Stimulated activated naive CD8-positive, alpha-beta T cell treated with anti-CD3 and anti-CD28 coated beads, Interleukin-15, Interleukin-2, amounts not matched to agents 100 ng/mL and 50 ng/mL, for 24 hours (primary cell): Measurements from ENCODE around the gene TTC6.

ENCODE experiments used
- H3K27ac Mint-ChIP-seq: one replicate; pipeline ENCODE4 v1.8.0; 2021; ENCODE audit warnings: mild to moderate bottlenecking, mixed read lengths
- H3K27me3 Mint-ChIP-seq: one replicate; pipeline ENCODE4 v1.8.0; 2021; ENCODE audit warnings: mixed read lengths
- H3K36me3 Mint-ChIP-seq: one replicate; pipeline ENCODE4 v1.8.0; 2021; ENCODE audit warnings: low read depth, mixed read lengths
- H3K4me1 Mint-ChIP-seq: one replicate; pipeline ENCODE4 v1.8.0; 2021; ENCODE audit warnings: low read depth, mixed read lengths
- H3K4me3 Mint-ChIP-seq: one replicate; pipeline ENCODE4 v1.8.0; 2021; ENCODE audit warnings: mild to moderate bottlenecking, mixed read lengths
- H3K9me3 Mint-ChIP-seq: one replicate; pipeline ENCODE4 v1.8.0; 2021; ENCODE audit warnings: mixed read lengths

Gene TTC6

GRCh38 chr14:37599507-37600368 is 4.3 kb downstream of the TTC6 start:
- Mint-ChIP-seq H3K9me3 (peaks cover 3% of the 10 kb centered on the region), H3K27ac (no peak overlapping the region), H3K36me3 (peaks cover 8% of the 10 kb centered on the region), H3K4me1 (peaks cover 28% of the 10 kb centered on the region), H3K4me3 (no peak overlapping the region), H3K27me3 (peaks cover 81% of the 10 kb centered on the region)

GRCh38 chr14:37600880-37601741 is 5.7 kb downstream of the TTC6 start:
- Mint-ChIP-seq H3K36me3 (peaks cover 8% of the 10 kb centered on the region), H3K9me3 (peaks cover 3% of the 10 kb centered on the region), H3K4me1 (peaks cover 21% of the 10 kb centered on the region), H3K4me3 (no peak overlapping the region), H3K27me3 (peaks cover 75% of the 10 kb centered on the region), H3K27ac (no peak overlapping the region)

- peaks cover 15% of the 10 kb centered on the region for H3K4me1 Mint-ChIP-seq
- H3K27ac Mint-ChIP-seq = no peak overlapping the region
- peaks cover 3% of the 10 kb centered on the region for H3K9me3 Mint-ChIP-seq
- H3K4me3 Mint-ChIP-seq = no peak overlapping the region
- H3K36me3 Mint-ChIP-seq = peaks cover 8% of the 10 kb centered on the region
- peaks cover 68% of the 10 kb centered on the region for H3K27me3 Mint-ChIP-seq
Measured at GRCh38 chr14:37601865-37602264, 6.4 kb downstream of the TTC6 start.

GRCh38 chr14:37602605-37603453 is 7.4 kb downstream of the TTC6 start:
- Mint-ChIP-seq H3K4me3 (no peak overlapping the region), H3K27ac (no peak overlapping the region), H3K9me3 (peaks cover 3% of the 10 kb centered on the region), H3K36me3 (peaks cover 8% of the 10 kb centered on the region), H3K4me1 (peaks cover 8% of the 10 kb centered on the region), H3K27me3 (peaks cover 58% of the 10 kb centered on the region)

- Mint-ChIP-seq H3K9me3 (peaks cover 3% of the 10 kb centered on the region), H3K27me3 (peaks cover 53% of the 10 kb centered on the region), H3K4me1 (peaks cover 8% of the 10 kb centered on the region), H3K27ac (no peak overlapping the region), H3K4me3 (no peak overlapping the region), H3K36me3 (peaks cover 8% of the 10 kb centered on the region)
Measured at GRCh38 chr14:37603688-37604251, 8.3 kb downstream of the TTC6 start.

GRCh38 chr14:37606678-37607077 is 11.2 kb downstream of the TTC6 start:
- peaks cover 4% of the 10 kb centered on the region for H3K36me3 Mint-ChIP-seq
- no peak overlapping the region for H3K27ac Mint-ChIP-seq
- H3K4me3 Mint-ChIP-seq = no peak overlapping the region
- no peaks in the 10 kb centered on the region for H3K4me1 Mint-ChIP-seq
- H3K27me3 Mint-ChIP-seq = peaks cover 46% of the 10 kb centered on the region
- peaks cover 13% of the 10 kb centered on the region for H3K9me3 Mint-ChIP-seq

GRCh38 chr14:37608649-37609048 is 13.2 kb downstream of the TTC6 start:
- Mint-ChIP-seq H3K36me3 (peaks cover 4% of the 10 kb centered on the region), H3K27ac (no peak overlapping the region), H3K4me3 (no peak overlapping the region), H3K4me1 (no peaks in the 10 kb centered on the region), H3K27me3 (peaks cover 37% of the 10 kb centered on the region), H3K9me3 (peaks cover 21% of the 10 kb centered on the region)

GRCh38 chr14:37610945-37611523 is 15.6 kb downstream of the TTC6 start:
- Mint-ChIP-seq H3K9me3 (peaks cover 37% of the 10 kb centered on the region), H3K36me3 (peaks cover 4% of the 10 kb centered on the region), H3K27ac (no peak overlapping the region), H3K4me3 (no peak overlapping the region), H3K4me1 (no peaks in the 10 kb centered on the region), H3K27me3 (peaks cover 41% of the 10 kb centered on the region)

GRCh38 chr14:37615582-37616289 is 20.3 kb downstream of the TTC6 start:
- H3K36me3 Mint-ChIP-seq = peaks cover under 1% of the 10 kb centered on the region
- H3K9me3 Mint-ChIP-seq = peaks cover 33% of the 10 kb centered on the region
- no peaks in the 10 kb centered on the region for H3K4me1 Mint-ChIP-seq

GRCh38 chr14:37616853-37617252 is 21.4 kb downstream of the TTC6 start:
- Mint-ChIP-seq H3K4me1 (no peaks in the 10 kb centered on the region), H3K36me3 (no peaks in the 10 kb centered on the region), H3K27me3 (peaks cover 34% of the 10 kb centered on the region), H3K27ac (no peak overlapping the region), H3K4me3 (no peak overlapping the region), H3K9me3 (peaks cover 32% of the 10 kb centered on the region)

More at GRCh38 chr14:37615582-37616289, 20.3 kb downstream of the TTC6 start:
- no peak overlapping the region for H3K27ac Mint-ChIP-seq
- H3K27me3 Mint-ChIP-seq = peaks cover 32% of the 10 kb centered on the region
- H3K4me3 Mint-ChIP-seq = no peak overlapping the region

GRCh38 chr14:37617864-37618365 is 22.5 kb downstream of the TTC6 start:
- H3K27ac Mint-ChIP-seq = no peak overlapping the region
- no peaks in the 10 kb centered on the region for H3K36me3 Mint-ChIP-seq
- H3K27me3 Mint-ChIP-seq = peaks cover 35% of the 10 kb centered on the region
- no peak overlapping the region for H3K4me3 Mint-ChIP-seq
- H3K4me1 Mint-ChIP-seq = no peaks in the 10 kb centered on the region
- peaks cover 28% of the 10 kb centered on the region for H3K9me3 Mint-ChIP-seq

GRCh38 chr14:37618498-37619028 is 23.1 kb downstream of the TTC6 start:
- Mint-ChIP-seq H3K9me3 (peaks cover 25% of the 10 kb centered on the region), H3K4me1 (no peaks in the 10 kb centered on the region), H3K27me3 (peaks cover 40% of the 10 kb centered on the region), H3K4me3 (no peak overlapping the region), H3K27ac (no peak overlapping the region), H3K36me3 (no peaks in the 10 kb centered on the region)

- no peaks in the 10 kb centered on the region for H3K4me1 Mint-ChIP-seq
- no peak overlapping the region for H3K27ac Mint-ChIP-seq
- H3K27me3 Mint-ChIP-seq = peaks cover 37% of the 10 kb centered on the region
- H3K9me3 Mint-ChIP-seq = peaks cover 10% of the 10 kb centered on the region
- H3K36me3 Mint-ChIP-seq = no peaks in the 10 kb centered on the region
- no peak overlapping the region for H3K4me3 Mint-ChIP-seq
Measured at GRCh38 chr14:37620856-37621255, 25.4 kb downstream of the TTC6 start.
